Bone marrow (tissue), 2 donors: ENCODE measurements around the gene TCP11L1.
"Not testable (repeated sequence)": the region's sequence is repeated elsewhere in the genome, so short reads cannot be mapped to it uniquely, and the experiment has no call there.

Experiments
- DNase-seq, 2 donors: peaks; one replicate each; lab custom pipeline; 2025; lab: John Stamatoyannopoulos, UW

Gene TCP11L1

DNA sequence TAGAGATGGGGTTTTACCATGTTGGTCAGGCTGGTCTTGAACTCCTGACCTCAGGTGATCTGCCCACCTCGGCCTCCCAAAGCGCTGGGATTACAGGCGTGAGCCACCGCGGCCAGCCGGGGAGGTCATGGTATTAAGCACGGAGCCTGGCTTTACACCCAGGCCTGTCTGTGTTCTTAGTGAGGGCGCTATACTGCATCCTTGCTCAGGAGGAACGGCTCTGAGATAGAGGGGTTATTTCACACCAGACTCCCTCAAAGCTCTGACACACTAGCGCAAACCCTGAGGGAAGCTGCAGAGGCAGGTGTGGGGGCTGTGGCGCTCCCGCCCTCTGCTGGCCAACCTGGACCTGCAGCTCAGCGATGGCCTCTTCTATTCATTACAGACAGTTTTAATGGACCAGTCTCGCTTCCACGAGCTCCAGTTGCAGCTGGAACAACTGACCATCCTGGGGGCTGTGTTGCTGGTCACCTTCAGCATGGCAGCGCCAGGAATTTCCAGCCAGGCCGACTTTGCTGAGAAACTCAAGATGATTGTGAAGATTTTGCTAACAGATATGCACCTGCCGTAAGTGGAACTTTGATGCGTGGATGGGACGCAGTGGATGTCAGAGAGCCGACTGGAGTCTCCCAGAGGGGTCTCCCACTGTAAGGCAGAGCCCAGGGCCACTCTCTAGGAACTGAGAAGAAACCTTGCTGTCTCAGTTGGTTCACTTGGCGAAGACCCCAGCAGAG lies 26.2 kb downstream of the TCP11L1 start:
- DNase-seq: peak; percentile 25 to 63

DNA sequence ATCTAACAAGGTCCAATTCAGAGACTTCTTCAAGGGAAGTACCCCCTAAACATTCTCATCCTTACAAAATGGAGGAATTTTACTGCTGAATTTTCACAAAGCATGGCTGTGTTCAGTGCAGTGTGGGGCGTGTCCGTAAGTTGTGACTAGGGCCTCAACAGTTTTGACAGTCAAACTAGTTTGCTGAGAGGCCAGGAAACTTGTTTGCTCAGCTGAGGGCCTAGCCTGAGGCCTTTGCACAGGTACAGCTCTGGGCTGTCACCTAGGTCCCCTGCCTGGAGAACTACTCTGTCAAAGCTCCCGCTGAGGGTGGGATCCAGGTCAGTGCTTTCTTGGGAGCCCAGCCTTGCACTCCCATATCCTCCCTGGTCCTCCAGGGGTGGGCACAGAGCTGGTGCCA lies 27.9 kb downstream of the TCP11L1 start:
- no peak for DNase-seq

- DNase-seq: no peak
These were observed 29.4 kb downstream of the TCP11L1 start for GRCh38 chr11:33068611-33069340.

GRCh38 chr11:33072465-33072864 lies 33.1 kb downstream of the TCP11L1 start:
- no peak for DNase-seq

DNA sequence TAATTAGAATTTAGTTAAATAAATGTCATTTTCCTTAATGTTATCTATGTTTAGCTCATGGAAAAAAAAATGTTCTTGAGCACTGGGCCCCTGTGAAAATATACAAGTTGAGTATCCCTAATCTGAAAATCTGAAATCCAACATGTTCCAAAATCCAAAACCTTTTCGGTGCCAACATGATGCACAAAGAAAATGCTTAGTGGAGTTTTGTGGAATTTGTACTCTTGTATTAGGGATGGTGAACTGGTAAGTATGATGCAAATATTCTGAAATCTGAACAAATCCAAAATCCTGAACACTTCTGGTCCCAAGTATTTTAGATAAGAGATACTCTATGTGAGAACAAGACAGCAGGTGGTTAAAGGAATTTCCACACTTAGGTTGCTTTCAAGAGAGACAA lies 44.5 kb downstream of the TCP11L1 start:
- DNase-seq: no peak

- DNase-seq: no peak
These were observed 46.6 kb downstream of the TCP11L1 start for GRCh38 chr11:33086017-33086416.

DNA sequence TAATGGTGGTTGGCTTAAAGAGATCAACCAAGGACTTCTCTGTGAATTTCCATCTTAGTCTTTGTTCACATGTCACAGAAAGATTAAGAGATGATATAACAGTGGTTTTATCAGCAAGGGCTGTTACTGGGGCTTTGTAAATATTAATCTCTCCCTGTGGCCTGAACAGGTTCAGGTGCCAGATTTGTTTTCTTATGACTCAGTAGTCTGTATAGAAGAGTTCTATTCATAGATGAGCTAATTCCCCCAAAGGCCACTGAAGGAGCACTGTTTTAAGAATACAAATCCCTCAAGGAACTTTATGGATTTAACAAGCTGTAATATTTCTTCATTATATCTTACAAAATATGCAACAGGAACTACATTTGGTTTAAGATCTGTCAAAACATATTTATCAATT lies 50.4 kb downstream of the TCP11L1 start:
- no peak for DNase-seq

- no peak for DNase-seq
These were observed 54.8 kb downstream of the TCP11L1 start for GRCh38 chr11:33094157-33094556.

DNA sequence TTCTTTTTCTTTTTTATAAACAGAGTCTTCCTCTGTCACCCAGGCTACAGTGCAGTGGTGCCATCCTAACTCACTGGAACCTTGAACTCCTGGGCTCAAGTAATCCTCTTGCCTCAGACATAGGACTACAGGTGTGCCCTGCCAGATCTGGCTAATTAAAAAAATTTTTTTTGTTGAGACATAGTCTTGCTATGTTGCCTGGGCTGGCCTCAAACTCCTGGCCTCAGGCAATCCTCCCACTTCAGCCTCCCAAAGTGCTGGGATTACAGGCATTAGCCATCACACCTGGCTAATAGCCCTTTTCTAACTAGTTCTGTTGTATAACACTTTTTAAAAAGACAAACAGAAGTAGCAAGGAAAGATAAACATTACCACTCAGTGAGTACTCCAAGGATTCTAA lies 64.5 kb downstream of the TCP11L1 start:
- DNase-seq: no peak

DNA sequence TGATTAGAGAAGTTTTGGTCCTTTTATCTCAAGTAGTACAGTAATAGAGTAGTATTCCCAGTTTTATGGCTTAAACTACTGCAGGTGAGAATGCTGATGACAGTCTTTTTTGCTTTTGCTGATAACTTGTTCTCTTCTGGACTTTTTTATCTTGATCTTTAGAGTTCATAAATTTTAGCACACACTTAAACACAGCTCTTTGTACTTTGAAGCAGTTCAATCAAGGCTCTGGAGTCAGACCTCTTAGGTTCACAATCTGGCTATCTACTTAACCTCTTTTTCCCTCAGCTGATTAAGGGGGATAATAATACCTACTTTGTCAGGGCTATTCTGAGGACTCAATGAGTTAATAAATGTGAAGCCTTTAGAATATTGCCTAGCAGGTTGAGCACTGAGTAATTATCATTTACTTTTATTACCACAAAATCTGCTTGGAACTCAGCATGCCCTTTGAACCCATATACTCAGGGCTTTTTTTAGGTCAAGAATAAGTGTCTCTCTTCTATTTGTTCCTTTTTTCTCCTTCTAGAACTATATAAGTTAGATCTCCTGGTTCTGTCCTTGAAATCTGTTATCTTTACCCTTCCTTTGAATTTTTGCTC lies 70.0 kb downstream of the TCP11L1 start:
- DNase-seq: no peak

DNA sequence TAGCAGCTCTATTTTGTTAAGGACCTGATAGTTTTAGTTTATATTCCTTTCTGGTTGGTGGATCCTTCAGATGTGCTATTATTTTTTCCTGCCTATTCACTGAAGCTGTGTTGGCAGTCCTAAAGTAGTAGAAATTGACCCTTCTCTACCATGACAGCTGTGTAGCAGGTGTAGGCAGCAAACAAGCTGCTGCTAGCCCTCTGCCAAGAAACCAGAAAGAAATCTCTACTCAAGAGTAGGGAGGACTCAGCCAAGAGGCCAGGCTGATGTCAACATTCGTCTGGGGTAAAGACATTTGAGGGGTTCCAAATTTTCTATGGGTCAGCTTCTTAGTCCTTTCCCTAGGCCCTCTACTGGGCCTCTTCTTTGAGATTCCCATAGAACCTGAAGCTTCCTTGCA lies 70.7 kb downstream of the TCP11L1 start:
- DNase-seq: no peak

- DNase-seq: no peak
These were observed 77.2 kb downstream of the TCP11L1 start for GRCh38 chr11:33116535-33116934.

DNA sequence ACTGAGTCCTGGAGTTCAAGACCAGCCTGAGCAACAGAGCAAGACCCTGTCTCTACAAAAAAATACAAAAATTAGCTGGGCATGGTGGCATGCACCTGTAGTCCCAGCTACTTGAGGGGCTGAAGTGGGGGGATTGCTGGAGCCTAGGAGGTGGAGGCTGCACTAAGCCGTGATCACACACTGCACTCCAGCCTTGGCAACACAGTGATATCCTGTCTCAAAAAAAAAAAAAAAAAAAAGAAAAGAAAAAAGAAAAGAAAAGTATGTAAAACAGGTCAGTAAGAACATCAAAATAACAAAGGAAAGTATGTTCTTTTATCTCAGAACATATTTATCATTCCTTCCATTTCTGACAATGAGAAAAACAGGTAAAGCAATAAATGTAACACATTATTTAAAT lies 83.3 kb downstream of the TCP11L1 start:
- not testable (repeated sequence) for DNase-seq
